GM18858 (cell line): ENCODE data around the gene NCCRP1.
"Not testable (repeated sequence)": the region's sequence is repeated elsewhere in the genome, so short reads cannot be mapped to it uniquely, and the experiment has no call there.

Experiments
- ATAC-seq: cut with Tn5 transposase; IDR thresholded peaks from one replicate; pipeline ENCODE4 v1.9.1; 2021; ENCODE audit not compliant: unreplicated experiment

Gene NCCRP1

DNA sequence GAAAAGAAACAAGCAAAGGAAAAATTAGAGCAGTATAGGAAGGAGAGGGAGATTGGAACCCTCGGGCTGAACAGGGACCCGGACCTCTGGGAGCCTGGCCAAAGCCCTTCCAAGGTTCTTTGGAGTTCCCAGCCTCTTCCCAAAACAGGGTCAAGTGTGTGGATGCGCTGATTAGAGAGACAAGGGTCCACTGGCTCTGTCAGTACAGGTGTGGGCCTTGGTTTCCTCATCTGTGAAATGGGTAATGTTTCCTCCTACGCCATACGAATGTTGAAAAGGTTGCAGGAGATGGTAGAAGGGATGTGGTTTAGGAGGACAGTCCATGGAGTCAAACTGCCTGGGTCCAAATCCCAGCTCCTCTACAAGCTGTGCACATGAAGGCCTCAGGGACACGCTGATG is 9.4 kb downstream of the NCCRP1 start:
- ATAC-seq: no peak

DNA sequence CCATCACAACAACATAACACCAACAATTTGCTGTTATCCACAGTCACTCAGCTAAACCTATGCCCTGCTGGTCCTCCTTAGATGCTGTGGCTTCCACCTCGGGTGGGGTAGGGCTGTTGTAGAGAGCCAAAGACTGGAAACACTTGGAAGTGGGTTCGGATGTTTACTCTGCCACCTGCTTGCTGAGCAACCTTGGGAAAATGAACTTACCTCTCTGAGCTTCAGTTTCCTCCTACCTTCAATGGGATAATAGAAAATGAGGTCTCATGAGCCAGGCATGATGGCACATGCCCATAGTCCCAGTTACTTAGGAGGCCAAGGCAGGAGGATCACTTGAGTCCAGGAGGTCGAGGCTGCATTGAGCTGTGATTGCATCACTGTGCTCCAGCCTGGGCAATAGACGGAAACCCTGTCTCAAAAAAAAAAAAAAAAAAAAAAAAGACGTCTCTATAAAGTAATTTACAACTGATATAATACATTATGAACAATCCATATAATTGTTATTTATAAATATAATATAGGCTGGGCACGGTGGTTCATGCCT is 10.6 kb downstream of the NCCRP1 start:
- no peak for ATAC-seq

DNA sequence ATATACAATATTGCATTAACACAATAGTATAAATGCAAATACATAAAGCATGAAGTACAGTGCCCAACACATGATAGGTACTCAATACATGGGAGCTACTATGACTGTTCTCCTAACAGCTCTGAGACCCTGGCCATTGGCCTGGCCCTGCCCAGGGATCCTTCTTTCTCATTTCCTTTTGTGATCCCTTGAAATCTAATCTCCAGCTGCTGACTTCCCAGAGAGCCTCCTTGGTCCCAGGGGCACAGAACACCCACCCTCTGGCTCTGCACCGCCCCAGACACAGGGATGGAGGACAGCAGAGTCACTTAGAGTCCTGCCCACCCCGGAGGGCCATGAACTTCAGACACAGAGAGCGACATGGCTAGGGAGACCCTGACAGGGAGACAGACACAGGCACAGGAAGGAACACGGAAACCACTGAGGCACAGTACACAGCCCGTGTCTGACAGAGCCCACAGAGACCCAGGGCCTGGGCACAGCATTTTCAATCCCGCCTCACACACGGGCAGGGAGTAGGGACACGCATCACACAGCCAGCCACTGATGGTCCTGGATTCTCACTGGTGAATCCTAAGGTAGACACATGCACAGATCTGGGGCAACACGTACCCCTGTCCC is 11.5 kb downstream of the NCCRP1 start:
- no peak for ATAC-seq

DNA sequence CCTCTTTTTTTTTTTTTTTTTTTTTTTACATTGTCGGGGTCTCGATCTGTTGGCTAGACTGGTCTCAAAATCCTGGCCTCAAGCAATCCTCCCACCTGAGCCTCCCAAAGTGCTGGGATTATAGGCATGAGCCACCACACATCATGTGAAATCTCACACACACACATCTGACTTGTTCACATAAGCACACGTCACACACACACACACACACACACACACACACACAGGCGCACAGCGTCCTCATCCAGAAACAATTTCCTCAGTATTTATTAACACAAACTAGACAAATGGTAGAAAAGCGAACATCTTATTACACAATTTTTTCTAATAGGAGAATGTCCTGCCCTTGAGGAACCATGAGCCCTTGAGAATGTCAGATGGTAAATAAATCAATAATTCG is 12.4 kb downstream of the NCCRP1 start:
- no peak for ATAC-seq

DNA sequence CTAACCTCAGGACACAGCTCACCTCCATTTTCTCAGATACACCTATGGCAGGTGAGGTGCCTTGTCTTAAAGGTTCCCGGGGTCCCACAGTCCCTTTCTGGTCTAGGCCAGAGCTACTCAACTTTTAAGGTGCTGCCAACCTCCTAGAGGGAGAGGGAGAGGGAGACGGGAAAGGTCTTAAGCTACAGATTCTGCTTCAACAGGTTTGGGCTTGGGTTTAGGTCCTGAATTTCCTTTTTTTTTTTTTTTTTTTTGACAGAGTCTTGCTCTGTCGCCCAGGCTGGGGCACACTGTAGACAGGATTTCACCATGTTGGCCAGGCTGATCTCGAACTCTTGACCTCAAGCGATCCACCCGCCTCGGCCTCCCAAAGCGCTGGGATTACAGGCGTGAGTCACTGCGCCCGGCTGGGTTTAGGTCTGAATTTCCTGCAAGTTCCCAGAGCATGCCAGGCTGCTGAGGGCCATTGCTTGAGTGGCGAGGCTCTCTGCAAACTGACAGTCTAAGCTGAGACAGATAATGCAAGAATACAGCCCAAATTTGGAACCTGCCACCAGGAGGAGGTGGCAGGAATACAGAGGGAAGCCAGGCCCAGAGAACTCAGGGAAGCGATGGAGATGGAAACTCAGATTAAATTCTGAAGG is 15.1 kb downstream of the NCCRP1 start:
- ATAC-seq: no peak

DNA sequence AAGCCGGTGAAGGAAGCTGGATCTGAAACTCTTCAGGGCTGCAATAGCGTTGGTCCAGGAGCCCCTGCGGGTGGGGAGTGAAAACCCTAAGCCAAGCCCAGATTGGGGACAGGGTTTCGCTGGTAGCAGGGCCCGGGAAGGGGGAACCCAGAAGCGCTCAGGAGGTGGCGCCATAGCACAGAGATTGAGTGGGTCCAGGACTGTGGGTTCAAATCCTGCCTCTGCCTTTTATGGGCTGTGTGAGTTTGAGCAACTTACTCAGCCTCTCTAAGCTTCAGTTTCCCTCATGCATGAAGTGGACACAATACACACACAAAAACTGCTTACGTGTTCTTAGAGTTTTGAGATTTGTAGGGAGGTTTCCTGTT is 15.6 kb downstream of the NCCRP1 start:
- ATAC-seq: no peak

DNA sequence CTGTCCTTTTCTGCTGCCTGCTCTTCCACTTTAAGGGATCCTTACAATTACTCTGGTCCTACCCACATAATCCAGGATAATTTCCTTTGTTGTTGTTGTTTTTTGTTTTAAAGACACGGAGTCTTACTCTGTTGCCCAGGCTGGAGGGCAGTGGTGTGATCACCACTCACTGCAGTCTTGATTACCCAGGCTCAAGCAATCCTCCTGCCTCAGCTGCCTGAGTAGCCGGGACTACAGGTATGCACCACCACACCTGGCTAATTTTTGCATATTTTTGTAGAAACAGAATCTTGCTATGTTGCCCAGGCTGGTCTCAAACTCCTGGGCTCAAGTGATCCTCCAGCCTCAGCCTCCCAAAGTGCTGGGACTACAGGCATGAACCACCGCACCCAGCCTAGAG is 18.6 kb downstream of the NCCRP1 start:
- not testable (repeated sequence) for ATAC-seq

DNA sequence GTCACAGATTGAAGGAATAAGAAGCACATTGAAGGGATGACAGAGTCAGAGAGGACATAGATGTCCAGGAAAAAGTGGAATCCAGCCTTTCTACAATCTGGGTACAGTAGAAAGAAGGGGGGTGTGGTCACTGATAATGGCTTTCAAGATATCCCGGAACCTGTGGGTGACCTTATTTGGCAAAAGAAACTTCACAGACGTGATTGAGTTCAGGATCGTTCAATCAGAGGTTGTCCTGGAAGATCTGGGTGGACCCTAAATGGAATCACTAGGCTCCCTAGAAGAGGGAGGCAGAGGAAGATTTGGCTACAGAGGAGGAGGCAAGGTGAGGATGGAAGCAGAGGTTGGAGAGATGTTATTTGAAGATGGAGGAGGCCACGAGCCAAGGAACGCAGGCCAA is 20.3 kb downstream of the NCCRP1 start:
- no peak for ATAC-seq

DNA sequence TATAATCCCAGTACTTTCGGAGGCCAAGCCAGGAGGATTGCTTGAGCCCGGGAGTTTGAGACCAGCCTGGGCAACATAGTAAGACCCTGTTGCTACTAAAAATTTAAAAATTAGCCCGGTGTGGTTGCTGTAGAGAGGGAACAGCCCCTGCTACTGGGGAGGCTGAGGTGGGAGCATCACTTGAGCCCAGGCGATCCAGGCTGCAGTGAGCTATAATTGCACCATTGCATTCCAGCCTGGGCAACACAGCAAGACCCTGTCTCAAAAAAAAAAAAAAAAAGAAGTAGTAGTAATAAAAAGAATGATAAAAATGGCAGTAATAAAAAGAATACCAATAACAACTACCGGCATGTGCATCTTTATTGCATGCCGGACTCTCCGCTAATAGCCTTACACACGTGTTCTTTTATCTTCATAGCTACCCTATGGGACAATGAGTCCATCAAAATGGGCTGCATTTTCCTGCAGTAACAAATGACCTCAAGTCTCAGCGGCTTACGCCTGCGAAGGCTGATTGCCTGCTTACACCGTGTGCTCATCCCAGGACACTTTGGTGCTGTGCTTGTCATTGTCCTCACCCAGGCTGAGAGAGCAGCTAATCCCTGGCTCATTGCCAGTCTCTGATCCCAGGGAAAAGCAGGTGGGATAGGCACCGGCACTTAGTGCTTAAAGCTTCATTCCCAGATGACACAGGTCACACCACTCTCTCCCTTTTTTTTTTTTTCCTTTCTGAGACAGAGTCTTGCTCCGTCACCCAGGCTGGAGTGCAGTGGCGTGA is 21.7 kb downstream of the NCCRP1 start:
- ATAC-seq: no peak

DNA sequence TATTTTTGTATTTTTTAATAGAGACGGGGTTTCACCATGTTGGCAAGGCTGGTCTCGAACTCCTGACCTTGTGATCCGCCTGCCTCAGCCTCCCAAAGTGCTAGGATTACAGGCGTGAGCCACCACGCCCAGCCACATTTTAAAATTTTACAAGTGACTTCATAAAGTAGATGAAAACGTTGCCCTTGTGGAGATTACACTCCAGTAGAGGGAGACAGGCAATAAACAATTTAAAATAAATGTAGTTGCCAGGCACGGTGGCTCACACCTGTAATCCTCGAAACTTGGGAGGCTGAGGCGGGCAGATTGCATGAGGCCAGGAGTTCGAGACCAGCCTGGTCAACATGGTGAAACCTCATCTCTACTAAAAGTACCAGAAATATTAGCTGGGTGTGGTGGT is 22.3 kb downstream of the NCCRP1 start:
- not testable (repeated sequence) for ATAC-seq

DNA sequence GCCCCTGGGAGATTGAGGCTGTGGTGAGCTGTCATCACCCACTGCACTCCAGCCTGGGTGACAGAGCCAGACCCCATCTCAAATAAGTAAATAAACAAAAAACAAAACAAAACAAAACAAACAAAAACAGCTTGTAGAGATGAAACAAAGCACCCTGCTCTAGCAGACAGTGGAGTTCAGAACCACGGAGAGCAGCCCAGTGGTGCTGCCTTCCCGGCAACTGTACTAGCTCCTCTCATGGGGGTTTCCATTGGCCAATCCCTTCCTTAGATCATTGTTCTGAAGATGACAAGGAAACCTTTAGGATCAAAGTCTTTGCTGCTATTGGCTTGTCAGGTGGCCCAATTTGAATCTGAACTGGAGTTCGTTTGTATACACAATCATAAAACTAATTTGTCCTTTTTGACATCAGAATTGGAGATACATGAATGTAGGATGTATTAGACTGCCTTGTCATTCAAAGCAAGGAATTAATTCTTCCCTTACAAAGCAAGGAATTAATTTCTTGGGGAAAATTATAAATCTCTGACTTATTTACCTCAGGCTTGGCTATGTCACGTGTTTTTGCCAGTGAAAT is 27.0 kb downstream of the NCCRP1 start:
- ATAC-seq: no peak

DNA sequence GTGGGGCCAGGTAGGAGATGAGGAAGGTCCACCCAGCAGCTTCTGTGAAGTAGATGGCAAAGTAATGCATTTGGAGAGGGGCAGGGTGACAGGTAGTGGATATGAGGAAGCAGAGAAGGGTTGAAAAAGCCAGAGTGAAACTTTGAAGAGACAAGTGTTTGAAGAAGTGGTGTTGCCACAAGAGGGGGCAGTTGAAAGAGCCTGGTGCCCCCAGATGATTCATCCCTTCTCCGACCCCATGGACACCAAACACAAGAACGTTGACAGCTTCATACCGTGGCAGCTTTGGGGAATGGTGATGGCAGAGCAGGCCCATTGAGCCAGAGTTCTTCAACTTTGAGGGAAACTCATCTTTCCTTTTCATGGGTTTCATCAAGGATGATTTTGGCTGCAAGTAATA is 28.1 kb downstream of the NCCRP1 start:
- no peak for ATAC-seq

DNA sequence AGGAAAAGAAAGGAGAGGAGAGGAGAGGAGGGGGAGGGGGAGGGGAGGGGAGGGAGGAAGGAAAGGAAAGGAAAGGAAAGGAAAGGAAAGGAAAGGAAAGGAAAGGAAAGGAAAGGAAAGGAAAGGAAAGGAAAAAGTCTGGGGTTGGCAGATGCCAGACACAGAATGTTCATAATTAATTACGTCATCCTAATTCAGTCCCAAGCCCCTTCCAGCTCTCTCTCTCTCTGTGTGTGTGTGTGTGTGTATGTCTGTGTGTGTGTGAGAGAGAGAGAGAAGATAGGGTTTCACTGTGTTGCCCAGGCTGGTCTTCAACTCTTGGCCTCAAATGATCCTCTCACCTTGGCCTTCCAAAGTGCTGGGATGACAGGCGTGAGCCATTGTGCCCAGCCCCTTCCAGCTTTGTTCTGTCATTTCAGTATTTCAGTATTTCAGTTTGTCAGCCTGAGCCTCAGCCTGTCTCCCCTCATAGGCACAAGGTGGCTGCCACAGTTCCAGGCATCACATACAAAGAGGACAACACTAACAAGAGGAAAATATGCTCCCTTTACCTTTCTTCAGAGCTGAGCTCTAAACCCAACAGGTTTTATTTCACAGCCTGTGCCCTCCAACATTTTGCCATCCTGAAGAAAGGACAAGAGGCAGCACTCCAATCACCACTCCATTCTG is 33.5 kb downstream of the NCCRP1 start:
- ATAC-seq: no peak

DNA sequence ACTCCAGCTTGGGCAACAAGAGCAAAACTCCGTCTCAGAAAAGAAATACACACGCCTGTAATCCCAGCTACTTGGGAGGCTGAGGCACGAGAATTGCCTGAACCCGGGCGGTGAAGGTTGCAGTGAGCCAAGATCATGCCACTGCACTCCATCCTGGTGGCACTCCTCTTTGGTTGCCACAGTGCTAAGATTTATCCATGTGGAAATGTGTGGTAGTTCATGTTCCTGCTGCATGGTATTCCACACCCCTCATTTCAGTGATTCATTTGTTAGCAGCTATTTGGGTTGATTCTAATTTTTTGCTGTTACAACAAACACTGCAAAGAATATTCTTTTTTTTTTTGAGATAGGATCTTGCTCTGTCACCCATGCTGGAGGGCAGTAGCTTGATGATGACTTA is 35.9 kb downstream of the NCCRP1 start:
- ATAC-seq: no peak

DNA sequence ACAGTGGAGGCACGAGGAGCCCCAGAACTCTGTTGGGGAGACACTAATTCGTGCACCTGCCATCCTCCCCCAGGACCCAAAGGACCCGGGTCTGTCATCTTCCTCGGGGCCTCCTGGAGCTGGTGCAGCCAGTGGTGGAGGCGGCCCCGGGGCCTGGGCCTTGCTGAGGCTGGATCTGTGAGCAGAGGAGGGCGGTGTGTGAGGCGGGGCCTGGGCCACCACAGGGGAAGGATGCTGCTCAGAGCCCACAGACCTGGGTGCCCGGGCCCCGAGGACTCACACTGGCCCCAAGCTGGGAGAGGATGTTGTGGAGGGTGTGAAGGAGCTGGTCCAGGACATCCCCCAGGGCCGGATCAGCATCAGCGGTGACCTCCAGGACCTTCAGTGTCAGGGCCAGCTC is 39.8 kb downstream of the NCCRP1 start:
- no peak for ATAC-seq

DNA sequence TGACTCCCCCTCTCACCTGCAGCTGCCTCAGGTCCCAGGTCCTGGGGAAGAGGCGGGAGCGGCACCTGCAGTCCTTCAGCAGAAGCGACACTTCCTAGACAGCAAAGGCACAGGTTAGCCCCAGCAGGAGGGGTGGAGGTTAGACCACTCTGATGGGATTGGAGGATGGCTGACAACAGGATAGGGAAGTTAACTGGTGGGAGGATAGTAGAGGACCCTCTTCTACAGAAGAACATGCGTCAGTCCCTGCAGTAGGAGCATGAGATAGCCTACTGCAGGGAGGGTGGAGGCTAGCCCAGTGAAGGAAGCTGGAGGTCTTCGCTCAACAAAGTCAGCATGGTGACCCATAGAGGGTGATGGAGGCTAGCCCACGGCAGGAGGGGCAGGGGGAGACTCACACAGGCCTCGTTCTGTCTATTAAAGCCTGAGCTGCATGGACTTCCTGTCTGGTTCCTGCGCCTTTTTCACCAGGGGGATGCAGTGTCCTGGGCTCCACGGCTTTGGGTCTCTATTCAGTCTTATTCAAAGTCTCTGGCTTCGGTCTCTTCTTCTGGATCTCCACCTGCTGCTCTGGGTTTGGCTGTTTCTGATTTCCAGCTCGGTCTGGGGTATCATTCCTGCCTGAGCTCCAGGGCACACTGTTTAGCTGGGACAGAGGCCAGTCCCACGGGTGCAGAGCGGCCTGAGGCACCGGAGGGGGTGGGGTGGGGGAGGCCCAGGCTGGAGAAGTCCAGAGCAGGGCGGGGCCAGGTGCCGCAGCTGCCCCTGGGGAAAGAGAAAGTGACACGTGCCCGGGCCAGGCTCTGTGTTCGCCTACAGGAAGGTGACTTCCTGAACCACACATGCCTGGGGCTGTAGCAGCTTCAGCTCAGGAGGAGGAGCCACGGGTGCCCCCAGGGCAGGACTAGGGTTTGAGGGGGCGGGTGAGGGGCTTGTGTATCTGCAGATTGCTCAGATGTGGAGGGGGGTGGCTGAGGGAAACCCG is 40.7 kb downstream of the NCCRP1 start:
- ATAC-seq: peak; percentile 42

DNA sequence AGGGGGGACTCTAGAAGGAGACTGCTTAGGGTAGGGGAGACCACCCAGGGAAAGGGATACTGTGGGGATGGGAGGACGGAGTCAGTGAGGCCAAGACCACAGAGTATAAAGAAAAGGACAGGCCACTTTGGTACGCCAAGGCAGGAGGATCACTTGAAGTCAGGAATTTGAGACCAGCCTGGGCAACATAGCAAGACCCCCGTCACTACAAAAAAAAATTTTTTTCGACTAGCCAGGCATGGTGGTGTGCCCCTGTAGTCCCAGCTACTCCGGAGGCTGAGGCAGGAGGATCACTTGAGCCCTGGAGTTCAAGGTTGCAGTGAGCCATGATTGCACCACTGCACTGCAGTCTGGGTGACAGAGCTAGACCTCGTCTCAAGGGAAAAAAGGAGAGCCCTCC is 41.4 kb downstream of the NCCRP1 start:
- no peak for ATAC-seq

DNA sequence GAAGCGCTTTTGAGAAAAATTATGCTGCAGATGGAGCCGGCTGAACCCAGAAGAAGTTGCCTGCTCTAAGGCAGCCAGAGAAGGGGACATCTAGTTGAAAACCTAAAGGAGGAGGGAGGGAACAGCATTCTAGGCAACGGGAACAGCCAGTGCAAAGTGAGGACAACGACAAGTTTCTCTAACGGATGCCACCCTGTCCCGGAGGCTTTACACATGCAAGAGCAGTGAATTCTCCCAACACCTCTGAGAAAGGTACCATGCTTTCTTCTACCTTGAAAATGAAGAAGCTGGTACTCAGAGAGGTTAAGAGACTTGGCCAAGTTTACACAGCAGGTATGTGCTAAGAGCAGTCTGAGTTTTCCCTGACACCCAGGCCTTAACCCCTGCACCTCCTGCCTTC is 42.2 kb downstream of the NCCRP1 start:
- ATAC-seq: no peak

DNA sequence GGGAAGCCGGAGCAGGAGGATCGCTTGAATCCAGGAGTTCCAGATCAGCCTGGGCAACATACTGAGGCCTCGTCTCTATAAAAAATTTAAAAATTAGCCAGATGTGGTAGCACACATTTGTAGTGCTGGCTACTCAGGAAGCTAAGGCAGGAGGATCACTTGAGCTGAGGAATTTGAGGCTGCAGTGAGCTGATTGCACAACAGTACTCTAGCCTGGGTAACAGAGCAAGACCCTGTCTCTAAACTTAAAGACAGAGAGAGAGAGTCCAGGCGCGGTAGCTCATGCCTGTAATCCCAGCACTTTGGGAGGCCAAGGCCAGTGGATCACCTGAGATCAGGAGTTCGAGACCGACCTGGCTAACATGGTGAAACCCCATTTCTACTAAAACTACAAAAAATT is 43.7 kb downstream of the NCCRP1 start:
- no peak for ATAC-seq

DNA sequence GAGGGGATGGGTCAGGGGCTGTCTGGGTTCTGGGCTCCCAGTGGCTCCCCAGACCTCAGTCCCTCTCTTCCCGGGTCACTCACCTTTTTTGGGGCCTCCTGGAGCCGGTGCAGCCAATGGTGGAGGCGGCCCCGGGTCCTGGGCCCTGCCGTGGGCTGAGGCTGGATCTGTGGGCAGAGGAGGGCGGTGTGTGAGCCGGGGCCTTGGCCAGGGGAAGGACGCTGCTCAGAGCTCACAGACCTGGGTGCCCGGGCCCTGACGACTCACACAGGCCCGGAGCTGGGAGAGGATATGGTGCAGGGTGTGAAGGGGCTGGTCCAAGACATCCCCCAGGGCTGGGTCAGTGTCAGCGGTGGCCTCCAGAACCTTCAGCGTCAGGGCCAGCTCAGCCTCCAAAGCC is 47.0 kb downstream of the NCCRP1 start:
- ATAC-seq: not testable (repeated sequence)
